Astrocyte (in vitro differentiated cells and primary cell): ENCODE measurements around the gene DCAF10. TPM values are rescaled to one million over a fixed set of nuclear protein-coding genes. Genes with fewer than 3 reads are reported as not detected.

Experiments used
- DNase-seq: peaks from one replicate; pipeline ENCODE4 v3.0.0-alpha.2; 2010; ENCODE audit warnings: low read depth
- FAIRE-seq: peaks from 2 replicates; lab custom pipeline; 2011; peaks lifted over from hg19 to GRCh38; lab: Jason Lieb, UNC
- H2AFZ ChIP-seq: 2 replicates; pipeline ENCODE4 v1.6.0; 2012; ENCODE audit warnings: low read depth, low read length, inconsistent platforms
- H3K27ac ChIP-seq: 2 replicates; pipeline ENCODE4 v1.5.1; 2011; ENCODE audit warnings: low read depth, low read length, inconsistent platforms
- H3K27me3 ChIP-seq: 2 replicates; pipeline ENCODE4 v1.6.0; 2011; ENCODE audit warnings: low read length, inconsistent platforms; ENCODE audit not compliant: insufficient read depth
- H3K36me3 ChIP-seq: 2 replicates; pipeline ENCODE4 v1.5.1; 2011; ENCODE audit warnings: low read length, inconsistent platforms; ENCODE audit not compliant: insufficient read depth
- H3K4me1 ChIP-seq: 2 replicates; pipeline ENCODE4 v1.5.1; 2011; ENCODE audit warnings: low read length, inconsistent platforms; ENCODE audit not compliant: insufficient read depth
- H3K4me2 ChIP-seq: 2 replicates; pipeline ENCODE4 v1.6.0; 2012; ENCODE audit warnings: low read length, inconsistent platforms
- H3K4me3 ChIP-seq: 2 replicates; pipeline ENCODE4 v1.5.1; 2011; ENCODE audit warnings: low read depth, mild to moderate bottlenecking, low read length, inconsistent platforms; ENCODE audit not compliant: insufficient read depth
- H3K79me2 ChIP-seq: 2 replicates; pipeline ENCODE4 v1.6.0; 2012; ENCODE audit warnings: mild to moderate bottlenecking, low read length, inconsistent platforms; ENCODE audit not compliant: insufficient read depth
- H3K9ac ChIP-seq: 2 replicates; pipeline ENCODE4 v1.6.0; 2012; ENCODE audit warnings: mild to moderate bottlenecking, low read length, inconsistent platforms
- H3K9me3 ChIP-seq: 2 replicates; pipeline ENCODE4 v1.5.1; 2012; ENCODE audit warnings: low read depth, mild to moderate bottlenecking, low read length, inconsistent platforms; ENCODE audit not compliant: insufficient read depth
- H4K20me1 ChIP-seq: 2 replicates; pipeline ENCODE4 v1.6.0; 2012; ENCODE audit warnings: low read length, inconsistent platforms; ENCODE audit not compliant: insufficient read depth
- H3K27ac Mint-ChIP-seq: one replicate; pipeline ENCODE4 v1.8.0; 2021; ENCODE audit warnings: mild to moderate bottlenecking, mixed read lengths; ENCODE audit not compliant: unreplicated experiment
- H3K27me3 Mint-ChIP-seq: one replicate; pipeline ENCODE4 v1.8.0; 2021; ENCODE audit warnings: low read depth, mixed read lengths; ENCODE audit not compliant: unreplicated experiment
- H3K36me3 Mint-ChIP-seq: one replicate; pipeline ENCODE4 v1.8.0; 2021; ENCODE audit warnings: low read depth, mixed read lengths; ENCODE audit not compliant: unreplicated experiment
- H3K4me1 Mint-ChIP-seq: one replicate; pipeline ENCODE4 v1.8.0; 2021; ENCODE audit warnings: low read depth, mixed read lengths; ENCODE audit not compliant: unreplicated experiment
- H3K4me3 Mint-ChIP-seq: one replicate; pipeline ENCODE4 v1.8.0; 2021; ENCODE audit warnings: mild to moderate bottlenecking, moderate library complexity, mixed read lengths; ENCODE audit not compliant: unreplicated experiment
- H3K9me3 Mint-ChIP-seq: one replicate; pipeline ENCODE4 v1.8.0; 2021; ENCODE audit warnings: mild to moderate bottlenecking, mixed read lengths; ENCODE audit not compliant: unreplicated experiment
- CTCF ChIP-seq: IDR thresholded peaks from 2 replicates; pipeline ENCODE4 v1.5.1; 2011; ENCODE audit warnings: low read depth, mild to moderate bottlenecking, inconsistent platforms, low read length, moderate library complexity; ENCODE audit not compliant: insufficient read depth
- EZH2 ChIP-seq: IDR thresholded peaks from 2 replicates; pipeline ENCODE4 v1.6.1; 2012; ENCODE audit warnings: mild to moderate bottlenecking, low read length, inconsistent platforms; ENCODE audit not compliant: insufficient read depth
- total RNA-seq: library from RNA; stranded (reverse); gene quantifications from 2 replicates; pipeline ENCODE4 v1.2.1, GENCODE V29; 2021

The DCAF10 gene
- total RNA-seq, 1 donor from 2014 or later, result 22.3 TPM

DNA sequence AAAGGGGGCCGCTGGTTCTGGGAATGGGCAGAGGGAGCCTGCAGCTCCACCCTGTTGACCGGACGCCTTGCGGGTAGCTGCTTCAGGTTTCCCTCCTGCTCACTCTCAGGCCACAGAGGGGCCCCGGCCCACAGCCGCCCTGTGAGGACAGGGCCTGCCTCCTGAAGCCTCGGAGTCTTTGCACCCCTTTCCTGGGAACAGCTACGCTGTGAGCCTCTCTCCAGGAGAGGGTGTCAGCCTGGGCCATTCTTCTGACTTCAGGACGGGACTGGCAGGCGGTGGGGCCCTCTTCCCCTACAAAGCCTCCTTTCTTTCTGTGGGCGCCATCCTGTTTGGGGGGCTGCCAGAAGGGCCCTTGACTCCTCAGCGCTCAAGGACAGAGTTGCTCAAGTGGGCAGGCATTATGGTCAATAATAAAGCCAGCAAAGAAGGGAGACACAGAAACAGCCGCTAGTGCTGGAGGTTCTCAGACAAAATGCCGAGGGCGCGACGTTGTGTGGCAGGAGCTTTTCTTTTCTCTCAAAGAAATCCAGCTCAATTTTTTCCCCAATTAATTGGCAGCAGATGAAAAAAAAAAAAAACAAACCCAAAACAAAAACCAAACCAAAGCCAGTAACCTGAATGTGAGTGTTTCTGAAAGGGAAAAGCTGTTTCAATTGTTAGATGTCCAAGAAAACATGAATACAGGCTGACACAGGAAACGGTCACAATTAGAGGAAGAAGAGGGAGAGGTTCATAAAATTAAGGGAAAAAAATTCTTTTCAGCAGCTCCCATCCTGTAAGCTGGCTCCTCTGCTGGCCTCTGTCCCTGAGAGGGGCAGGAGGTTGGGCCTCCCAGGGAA lies 116.1 kb downstream of the DCAF10 start:
- FAIRE-seq (no peak), DNase-seq (no peak)
- Mint-ChIP-seq H3K9me3 (no peaks in the 10 kb centered on the region), H3K4me3 (no peak overlapping the region), H3K4me1 (peaks cover 24% of the 10 kb centered on the region), H3K27me3 (no peaks in the 10 kb centered on the region), H3K27ac (no peak overlapping the region), H3K36me3 (peaks cover 27% of the 10 kb centered on the region)
- Histone ChIP-seq H3K27ac (no peak overlapping the region), H3K9ac (peak overlapping the region; percentile 10), H2AFZ (no peak overlapping the region), H3K4me3 (no peak overlapping the region), H3K9me3 (no peaks in the 10 kb centered on the region), H3K4me1 (peaks cover 14% of the 10 kb centered on the region), H3K36me3 (peaks cover 4% of the 10 kb centered on the region), H3K4me2 (no peak overlapping the region), H3K27me3 (no peaks in the 10 kb centered on the region), H3K79me2 (peaks cover 9% of the 10 kb centered on the region), H4K20me1 (peaks cover 4% of the 10 kb centered on the region)
- TF ChIP-seq CTCF, result no peak
- no peak for TF ChIP-seq EZH2

Other genes with a start within 250 kb of the DCAF10 start
- gene FBXO10, start 224.4 kb upstream of the DCAF10 start, total RNA-seq, result 11.7 and 12.7 TPM in 2 replicates
- gene TOMM5, start 208.2 kb upstream of the DCAF10 start, total RNA-seq, result 125 and 137 TPM in 2 replicates
- gene FRMPD1, start 149.8 kb upstream of the DCAF10 start, total RNA-seq, result 0.05 and 0.07 TPM in 2 replicates
- gene TRMT10B, start 47.0 kb upstream of the DCAF10 start, total RNA-seq, result 4.2 and 6.2 TPM in 2 replicates
- 24.6 and 30.7 TPM in 2 replicates for gene EXOSC3, start 15.7 kb upstream of the DCAF10 start, total RNA-seq
- 37.1 and 39.6 TPM in 2 replicates for gene SLC25A51, start 103.3 kb downstream of the DCAF10 start, total RNA-seq